Neutrophil (primary cell): ENCODE data around the gene ANO6.

Experiments
- H3K27ac ChIP-seq: fragments of 200-600 bp; sonication (generic); 2 replicates; pipeline ENCODE4 v1.5.1; 2016; ENCODE audit warnings: mild to moderate bottlenecking, moderate library complexity
- H3K27me3 ChIP-seq: fragments of 200-600 bp; sonication (generic); 2 replicates; pipeline ENCODE4 v1.6.0; 2016; ENCODE audit warnings: mild to moderate bottlenecking
- H3K36me3 ChIP-seq: fragments of 200-600 bp; sonication (generic); 2 replicates; pipeline ENCODE4 v1.5.1; 2017
- H3K4me1 ChIP-seq, 2 experiments: fragments of 200-600 bp in 1 of 2; sonication (generic) in 1 of 2; 1 replicate in 1 of 2; 2 replicates in 1 of 2; pipeline versions ENCODE4 v1.5.1 to v1.6.1; 2013 to 2016; ENCODE audit warnings: low read depth in 1 of 2, low read length in 1 of 2, mild to moderate bottlenecking in 1 of 2, moderate library complexity in 1 of 2; ENCODE audit not compliant: control insufficient read depth in 1 of 2, insufficient read depth in 1 of 2
- H3K4me3 ChIP-seq, 2 experiments: fragments of 200-600 bp in 1 of 2; sonication (generic) in 1 of 2; 1 replicate in 1 of 2; 2 replicates in 1 of 2; pipeline ENCODE4 v1.5.1; 2013 to 2016; ENCODE audit warnings: low read depth in 1 of 2, low read length in 1 of 2, mild to moderate bottlenecking in 1 of 2, moderate library complexity in 1 of 2
- H3K9me3 ChIP-seq: fragments of 200-600 bp; sonication (generic); 2 replicates; pipeline ENCODE4 v1.5.1; 2016
- TF ChIP-seq, protein P1 (sequence below): fragments of 200-600 bp; sonication (generic); IDR thresholded peaks from 2 replicates; pipeline ENCODE4 v1.5.1; 2016; ENCODE audit warnings: antibody characterized with exemption

ANO6 gene

DNA sequence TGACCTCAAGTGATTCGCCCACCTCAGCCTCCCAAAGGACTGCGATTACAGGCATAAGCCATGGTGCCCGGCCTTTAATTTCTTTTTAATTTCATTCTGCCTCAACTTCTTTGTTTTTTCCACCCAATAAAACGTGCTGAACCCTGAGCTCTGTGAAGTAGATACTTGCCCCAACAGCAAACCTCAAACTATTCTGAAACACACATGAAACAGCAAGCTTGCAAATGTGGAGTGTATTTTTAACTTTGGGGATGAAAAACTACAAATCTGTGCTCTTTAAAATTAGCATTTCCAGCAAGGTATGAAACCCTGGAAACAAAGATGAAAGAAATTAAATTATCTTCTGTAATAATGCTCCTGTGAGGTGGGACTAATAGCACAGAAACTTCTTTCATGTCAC lies 246.6 kb downstream of the ANO6 start:
- no peak overlapping the region for H3K4me3 ChIP-seq
- no peaks in the 10 kb centered on the region for H3K9me3 ChIP-seq
- TF ChIP-seq, protein P1, sequence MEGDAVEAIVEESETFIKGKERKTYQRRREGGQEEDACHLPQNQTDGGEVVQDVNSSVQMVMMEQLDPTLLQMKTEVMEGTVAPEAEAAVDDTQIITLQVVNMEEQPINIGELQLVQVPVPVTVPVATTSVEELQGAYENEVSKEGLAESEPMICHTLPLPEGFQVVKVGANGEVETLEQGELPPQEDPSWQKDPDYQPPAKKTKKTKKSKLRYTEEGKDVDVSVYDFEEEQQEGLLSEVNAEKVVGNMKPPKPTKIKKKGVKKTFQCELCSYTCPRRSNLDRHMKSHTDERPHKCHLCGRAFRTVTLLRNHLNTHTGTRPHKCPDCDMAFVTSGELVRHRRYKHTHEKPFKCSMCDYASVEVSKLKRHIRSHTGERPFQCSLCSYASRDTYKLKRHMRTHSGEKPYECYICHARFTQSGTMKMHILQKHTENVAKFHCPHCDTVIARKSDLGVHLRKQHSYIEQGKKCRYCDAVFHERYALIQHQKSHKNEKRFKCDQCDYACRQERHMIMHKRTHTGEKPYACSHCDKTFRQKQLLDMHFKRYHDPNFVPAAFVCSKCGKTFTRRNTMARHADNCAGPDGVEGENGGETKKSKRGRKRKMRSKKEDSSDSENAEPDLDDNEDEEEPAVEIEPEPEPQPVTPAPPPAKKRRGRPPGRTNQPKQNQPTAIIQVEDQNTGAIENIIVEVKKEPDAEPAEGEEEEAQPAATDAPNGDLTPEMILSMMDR = no peak
- no peaks in the 10 kb centered on the region for H3K36me3 ChIP-seq
- no peaks in the 10 kb centered on the region for H3K4me1 ChIP-seq
- no peaks in the 10 kb centered on the region for H3K27me3 ChIP-seq
- H3K27ac ChIP-seq = no peak overlapping the region

DNA sequence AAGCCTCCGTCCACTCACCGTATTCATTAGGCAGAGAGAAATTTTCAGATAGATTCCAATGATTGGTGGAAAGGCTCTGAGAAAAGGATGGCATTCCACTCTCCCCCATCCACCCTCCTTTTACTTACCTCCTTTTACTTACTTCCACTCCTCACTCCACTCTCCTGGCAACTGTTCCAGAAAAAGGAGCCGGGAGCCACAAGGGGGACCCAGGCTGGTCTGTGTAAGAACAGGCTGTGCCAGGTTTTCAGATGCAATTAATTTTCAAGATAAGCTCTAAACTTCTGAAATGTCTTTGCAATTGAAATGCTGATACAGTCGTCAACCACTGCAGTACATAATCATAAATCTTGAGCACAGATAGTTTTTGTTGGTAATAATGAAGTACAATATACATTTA lies 248.8 kb downstream of the ANO6 start:
- Histone ChIP-seq H3K9me3 (no peaks in the 10 kb centered on the region), H3K27ac (no peak overlapping the region), H3K4me3 (no peak overlapping the region), H3K27me3 (no peaks in the 10 kb centered on the region), H3K36me3 (no peaks in the 10 kb centered on the region), H3K4me1 (no peaks in the 10 kb centered on the region)
- TF ChIP-seq, protein P1 = no peak

DNA sequence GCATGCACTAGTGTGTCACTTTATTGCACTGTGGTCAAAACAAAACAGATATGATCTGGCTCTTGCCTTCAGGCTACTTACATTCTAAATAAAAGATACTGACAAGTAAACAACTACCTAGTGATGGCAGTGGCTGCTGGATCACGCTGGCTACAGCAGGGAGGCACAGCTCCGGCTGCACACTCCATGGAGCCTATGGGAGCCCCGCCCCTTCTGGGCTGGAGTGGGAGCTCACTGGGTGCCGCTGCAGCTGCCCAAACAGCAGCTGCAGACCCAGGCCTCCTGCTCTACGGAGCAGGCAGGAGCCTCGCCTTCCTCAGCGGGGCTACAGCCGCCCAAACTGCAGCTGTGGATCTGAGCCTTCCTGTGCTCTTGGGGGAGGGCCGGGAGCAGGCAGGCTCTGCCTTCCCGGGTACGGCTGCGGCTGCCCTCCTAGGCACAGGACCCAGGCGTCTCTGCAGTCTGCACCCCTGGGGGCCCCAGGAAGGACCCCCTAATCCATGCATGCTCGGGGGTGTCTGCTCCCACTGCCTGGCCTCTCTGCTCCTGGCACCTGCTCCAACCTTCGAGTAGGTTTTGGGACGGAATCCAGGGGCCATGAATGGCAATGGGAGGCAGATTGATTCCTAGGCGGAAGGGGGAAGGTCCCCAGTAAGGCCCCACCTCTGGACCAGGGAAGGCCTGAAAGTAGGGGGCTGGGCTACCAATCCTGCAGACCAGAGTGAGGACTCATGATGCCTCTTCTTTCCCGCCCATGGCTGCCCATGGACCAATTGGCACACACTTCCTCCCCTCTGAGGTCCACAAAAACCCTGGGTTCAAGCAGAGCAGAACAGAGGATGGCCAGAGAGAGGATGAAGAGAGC lies 253.1 kb downstream of the ANO6 start:
- H3K27me3 ChIP-seq = no peaks in the 10 kb centered on the region
- no peaks in the 10 kb centered on the region for H3K4me1 ChIP-seq
- H3K9me3 ChIP-seq = no peaks in the 10 kb centered on the region
- H3K27ac ChIP-seq = no peak overlapping the region
- no peak overlapping the region for H3K4me3 ChIP-seq
- TF ChIP-seq, protein P1 = no peak
- H3K36me3 ChIP-seq = no peaks in the 10 kb centered on the region

DNA sequence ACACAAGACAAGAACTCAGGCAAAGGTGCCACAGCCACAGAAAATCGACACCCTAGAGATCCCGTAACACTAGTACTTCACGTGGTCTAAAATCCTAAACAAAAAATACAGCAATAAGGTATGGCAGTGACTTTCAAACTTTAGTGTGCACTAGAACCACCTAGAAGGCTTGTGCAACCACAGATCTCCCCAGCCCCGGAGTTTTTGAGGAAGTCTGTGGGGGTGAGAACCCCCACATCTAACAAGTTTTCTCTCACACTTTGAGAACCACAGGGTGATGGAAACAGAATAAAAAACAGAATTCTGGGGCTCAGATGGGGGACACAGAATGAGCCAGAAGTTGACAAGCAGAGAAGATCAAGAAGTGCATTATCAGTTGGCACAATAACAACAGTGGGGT lies 254.0 kb downstream of the ANO6 start:
- H3K27ac ChIP-seq = no peak overlapping the region
- no peaks in the 10 kb centered on the region for H3K36me3 ChIP-seq
- H3K9me3 ChIP-seq = no peaks in the 10 kb centered on the region
- H3K4me1 ChIP-seq = no peaks in the 10 kb centered on the region
- H3K4me3 ChIP-seq = no peak overlapping the region
- H3K27me3 ChIP-seq = no peaks in the 10 kb centered on the region
- TF ChIP-seq, protein P1 = no peak

DNA sequence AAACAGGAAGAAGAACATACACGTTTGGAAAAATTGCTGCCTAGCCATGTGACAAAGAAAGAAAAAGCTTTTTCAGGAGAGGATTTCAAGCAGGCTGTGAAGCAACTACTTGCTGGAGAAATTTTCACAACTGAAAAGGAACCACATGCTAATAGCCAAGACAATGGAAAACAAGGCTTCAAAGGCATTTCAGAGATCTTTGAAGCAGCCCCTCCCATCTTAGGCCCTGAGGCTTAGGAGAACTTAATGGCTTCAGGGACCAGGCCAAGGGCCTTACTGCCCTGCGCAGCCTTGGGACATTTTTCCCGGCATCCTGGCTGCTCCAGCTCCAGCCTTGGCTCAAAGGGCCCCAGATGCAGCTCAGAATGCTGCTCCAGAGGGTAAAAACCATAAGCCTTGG lies 257.7 kb downstream of the ANO6 start:
- H3K4me3 ChIP-seq = no peak overlapping the region
- no peaks in the 10 kb centered on the region for H3K36me3 ChIP-seq
- no peak overlapping the region for H3K27ac ChIP-seq
- no peaks in the 10 kb centered on the region for H3K4me1 ChIP-seq
- TF ChIP-seq, protein P1 = no peak
- H3K9me3 ChIP-seq = no peaks in the 10 kb centered on the region
- no peaks in the 10 kb centered on the region for H3K27me3 ChIP-seq
